ENCODE data around the gene UBLCP1. TPM values are rescaled to one million over a fixed set of nuclear protein-coding genes. Genes with fewer than 3 reads are reported as not detected.

The UBLCP1 gene
- total RNA-seq, 2 experiments from 2014 or later: 22.7 to 23.0 TPM

Other genes with a start within 250 kb of the UBLCP1 start
- under 1 TPM in 1 of 2 experiments, not detected in 1; 0.20 TPM for gene EBF1, start 163.4 kb upstream of the UBLCP1 start, total RNA-seq
- 10 to 100 TPM; 70.0 to 75.3 TPM for gene RNF145, start 53.7 kb upstream of the UBLCP1 start, total RNA-seq
- gene IL12B, start 67.2 kb downstream of the UBLCP1 start, total RNA-seq: not detected

Measured in activated naive CD4-positive, alpha-beta T cell treated with anti-CD3 and anti-CD28 coated beads for 36 hours (primary cell).